Measurements from ENCODE around the gene QKI. TPM values are rescaled to one million over a fixed set of nuclear protein-coding genes. Genes with fewer than 3 reads are reported as not detected.

The QKI gene
- total and polyA plus RNA-seq, 10 of the 15 experiments (the other 5 are each of a cell fraction or from before 2014, with no cell fraction given), result 4.7 to 72.5 (median 38.9) TPM

DNA sequence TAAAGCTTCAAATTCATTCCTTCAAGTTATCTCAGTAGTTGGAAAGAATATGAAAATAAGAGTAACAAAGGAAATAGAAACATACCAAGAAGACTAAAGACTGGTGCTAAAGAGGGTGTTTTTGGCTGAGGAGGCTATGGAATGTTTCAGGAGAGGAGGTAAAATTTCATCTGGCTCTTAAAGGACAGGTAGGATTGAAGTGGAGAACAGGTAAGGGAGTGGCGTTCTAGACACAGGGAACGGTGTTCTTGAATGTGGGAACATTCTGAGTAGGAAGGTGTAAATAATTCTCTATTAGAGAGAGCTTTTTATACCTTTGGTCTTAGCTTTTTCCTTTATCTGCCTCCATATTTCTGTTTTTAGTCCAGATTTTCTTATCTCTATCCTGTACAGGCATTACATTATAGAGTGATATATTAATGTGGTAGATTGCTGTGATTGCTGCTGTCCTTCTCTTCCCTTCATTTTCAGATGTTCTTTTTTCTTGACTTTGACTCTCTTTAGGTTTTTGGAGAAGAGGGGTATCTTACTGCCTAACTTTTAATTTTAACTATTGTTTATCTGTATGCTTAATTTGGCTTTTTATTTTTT is 15.4 kb downstream of the QKI start:
- FAIRE-seq (no peak), DNase-seq (ENCODE audit: low read depth, low spot score) (no peak), ATAC-seq (no peak)
- TF ChIP-seq ESRRA (IDR thresholded peaks at IDR 0.05; ENCODE audit: low read length), result no peak
- Histone ChIP-seq H3K79me2 (ENCODE audit: control insufficient read depth, insufficient read depth, low read length) (peaks cover 84% of the 10 kb centered on the region), H3K27me3 (replicated peaks in 1 of 2; ENCODE audit: control insufficient read depth in 2 of 2, insufficient read depth in 2 of 2, low read length in 1 of 2) (no peaks in the 10 kb centered on the region), H3K27ac (ENCODE audit: control insufficient read depth, insufficient read depth) (no peak overlapping the region), H3K4me3 (no peak overlapping the region), H3K9me3 (replicated peaks; ENCODE audit: control insufficient read depth, insufficient read depth, low read length) (peaks cover under 1% of the 10 kb centered on the region; the same call in 1 of the 3 replicates), H3K4me2 (ENCODE audit: control insufficient read depth, insufficient read depth) (no peak overlapping the region), H2AFZ (ENCODE audit: control insufficient read depth, low read depth, low read length) (no peak overlapping the region), H3K4me1 (ENCODE audit: control insufficient read depth, insufficient read depth, low read length) (no peaks in the 10 kb centered on the region), H4K20me1 (ENCODE audit: control insufficient read depth, insufficient read depth) (peaks cover 3% of the 10 kb centered on the region; the same call in 1 of the 2 replicates), H3K36me3 (ENCODE audit: control insufficient read depth in 2 of 2, insufficient read depth in 2 of 2, low read length in 1 of 2) (no peaks in the 10 kb centered on the region), H3K9ac (ENCODE audit: control insufficient read depth, insufficient read depth, low read length) (no peak overlapping the region)
- WGBS (ENCODE audit: insufficient coverage, insufficient replicate concordance, low lambda C conversion rate, missing lambda C conversion rate), result 95% methylated on average over 2 of the region's 2 CpGs
- BruUV-seq (replicated peaks), result no TSS peak
- RAD21 ChIA-PET (ENCODE audit: unreplicated experiment), result interaction anchor here (1.0 kb wide), 1 partner anchor 125 kb away, joined by 3 read pairs; no protein-coding TSS in a partner anchor
- intact Hi-C loops (cut with micrococcal nuclease; ENCODE audit: unreplicated experiment) (no loop called here), in situ Hi-C loops (cut with MboI) (no loop called here)
- POLR2A ChIA-PET, result interaction anchor here (1.4 kb wide), 1 partner anchor 10 kb away, joined by 3 read pairs; no protein-coding TSS in a partner anchor
- SMC1A ChIA-PET (ENCODE audit: uncharacterized antibody, unreplicated experiment), result interaction anchor here (0.9 to 1.9 kb wide), 4 partner anchors 10 to 34 kb away, joined by 3 to 11 read pairs (median 4); no protein-coding TSS in a partner anchor
- CTCF ChIA-PET, result interaction anchor here (0.9 to 5.5 kb wide), 5 partner anchors 10 to 530 kb away, joined by 3 to 33 read pairs (median 8); no protein-coding TSS in a partner anchor

DNA sequence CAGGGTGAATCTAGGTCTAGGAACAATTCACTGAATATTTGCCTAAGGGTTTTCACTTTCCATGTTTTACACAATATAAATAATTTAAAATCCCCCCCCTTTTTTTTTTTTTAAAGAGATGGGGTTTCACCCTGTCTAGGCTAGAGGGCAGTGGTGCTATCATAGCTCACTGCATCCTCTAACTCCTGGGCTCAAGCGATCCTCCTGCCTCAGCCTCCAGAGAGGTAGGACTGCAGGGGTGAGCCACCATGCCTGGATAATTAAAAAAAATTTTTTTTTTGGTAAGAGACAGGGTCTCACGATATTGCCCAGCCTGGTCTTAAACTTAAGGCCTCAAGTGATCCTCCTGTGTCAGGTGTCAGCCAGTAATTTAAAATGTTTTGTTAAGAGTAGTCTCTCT is 17.8 kb downstream of the QKI start:
- H3K4me1 ChIP-seq (ENCODE audit: control insufficient read depth, insufficient read depth, low read length), result no peaks in the 10 kb centered on the region
- ATAC-seq (peak; percentile 17; the same call in 1 of the 3 replicates), FAIRE-seq (no peak), DNase-seq (ENCODE audit: low read depth, low spot score) (no peak)
- H3K9ac ChIP-seq (ENCODE audit: control insufficient read depth, insufficient read depth, low read length), result no peak overlapping the region
- H3K9me3 ChIP-seq (replicated peaks; ENCODE audit: control insufficient read depth, insufficient read depth, low read length), result peaks cover 2% of the 10 kb centered on the region; the same call in 2 of the 3 replicates
- peaks cover 82% of the 10 kb centered on the region for H3K79me2 ChIP-seq (ENCODE audit: control insufficient read depth, insufficient read depth, low read length)
- 100% methylated on average over 2 of the region's 2 CpGs for WGBS (ENCODE audit: insufficient coverage, insufficient replicate concordance, low lambda C conversion rate, missing lambda C conversion rate)
- ChIA-PET RAD21 (ENCODE audit: unreplicated experiment) (no interaction called here), SMC1A (ENCODE audit: uncharacterized antibody, unreplicated experiment) (no interaction called here), CTCF (no interaction called here), POLR2A (no interaction called here)
- peaks cover 3% of the 10 kb centered on the region; the same call in 1 of the 2 replicates for H4K20me1 ChIP-seq (ENCODE audit: control insufficient read depth, insufficient read depth)
- no peak overlapping the region for H3K4me2 ChIP-seq (ENCODE audit: control insufficient read depth, insufficient read depth)
- no peak overlapping the region for H3K4me3 ChIP-seq
- in situ Hi-C loops (cut with MboI), result no loop called here
- no peak overlapping the region for H2AFZ ChIP-seq (ENCODE audit: control insufficient read depth, low read depth, low read length)
- TF ChIP-seq IKZF2 (IDR thresholded peaks at IDR 0.05), result no peak
- no peak for TF ChIP-seq ELK1 (IDR thresholded peaks at IDR 0.05; ENCODE audit: low read depth, low read length)
- no peak for TF ChIP-seq ESRRA (IDR thresholded peaks at IDR 0.05; ENCODE audit: low read length)
- TF ChIP-seq RAD21 (IDR thresholded peaks at IDR 0.05; ENCODE audit: insufficient read depth, low read depth, low read length), result no peak
- TF ChIP-seq PBX3 (IDR thresholded peaks at IDR 0.05; ENCODE audit: insufficient replicate concordance, low read depth, low read length), result no peak
- TF ChIP-seq NR2F1 (conservative IDR thresholded peaks at IDR 0.05), result no peak
- no peak for TF ChIP-seq ZNF274 (IDR thresholded peaks at IDR 0.05; ENCODE audit: insufficient read depth, insufficient read length)
- no peak for TF ChIP-seq IKZF1 (conservative IDR thresholded peaks at IDR 0.05)
- TF ChIP-seq RELA (IDR thresholded peaks at IDR 0.05; ENCODE audit: borderline replicate concordance, partially characterized antibody), result no peak
- H3K27ac ChIP-seq (ENCODE audit: control insufficient read depth, insufficient read depth), result no peak overlapping the region
- BruUV-seq (replicated peaks), result no TSS peak
- intact Hi-C loops (cut with micrococcal nuclease; ENCODE audit: unreplicated experiment), result no loop called here
- no peaks in the 10 kb centered on the region for H3K27me3 ChIP-seq (replicated peaks in 1 of 2; ENCODE audit: control insufficient read depth in 2 of 2, insufficient read depth in 2 of 2, low read length in 1 of 2)
- no peaks in the 10 kb centered on the region for H3K36me3 ChIP-seq (ENCODE audit: control insufficient read depth in 2 of 2, insufficient read depth in 2 of 2, low read length in 1 of 2)
